HG03442 (cell line): Measurements from ENCODE around the gene LRSAM1.

ENCODE experiments used
- ATAC-seq: cut with Tn5 transposase; IDR thresholded peaks from one replicate; pipeline ENCODE4 v1.9.1; 2021; ENCODE audit warnings: mild to moderate bottlenecking, moderate library complexity; ENCODE audit not compliant: unreplicated experiment

LRSAM1 gene

DNA sequence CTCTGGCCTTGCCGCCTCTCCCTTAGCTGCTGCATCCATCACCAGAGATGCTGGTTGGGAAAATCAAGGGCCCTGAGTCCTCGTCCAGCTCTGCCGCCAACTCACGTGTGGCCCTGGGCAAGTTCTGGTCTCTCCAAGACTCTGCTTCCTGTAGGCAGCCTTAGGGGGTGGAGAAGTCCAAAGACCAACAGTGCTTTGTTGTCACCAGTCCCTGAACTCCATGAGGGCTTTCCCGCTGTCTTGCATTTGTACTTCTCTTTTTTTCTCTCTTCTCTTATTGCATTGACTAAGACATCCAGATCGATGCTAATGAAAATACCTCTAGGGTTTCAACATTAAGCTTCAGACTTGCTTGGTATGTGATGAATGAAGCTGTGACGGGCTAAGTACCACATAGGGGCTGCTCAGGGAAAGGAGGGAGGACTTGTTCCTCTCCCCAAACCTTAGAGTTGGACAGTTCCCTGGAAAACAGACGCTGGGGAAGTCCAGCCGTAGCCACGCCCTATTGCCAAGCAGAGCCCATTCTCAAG, 97.1 kb downstream of the LRSAM1 start:
- no peak for ATAC-seq

DNA sequence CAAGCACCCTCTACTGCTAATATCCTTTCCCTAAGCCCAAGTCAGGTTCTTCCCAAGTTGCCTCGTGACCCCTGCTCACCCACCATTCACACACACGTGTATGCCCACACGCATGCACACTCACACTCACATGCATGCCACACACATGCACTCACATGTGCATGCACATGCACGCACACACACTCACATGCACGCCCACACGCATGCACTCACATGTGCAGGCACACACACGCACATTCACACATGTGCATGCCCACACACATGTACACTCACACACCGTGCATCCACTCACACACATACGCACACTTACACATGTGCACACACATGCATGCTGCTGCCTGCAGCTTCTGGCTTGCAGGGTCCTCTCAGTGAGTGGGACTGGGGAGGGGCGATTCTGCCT, 97.9 kb downstream of the LRSAM1 start:
- ATAC-seq = no peak

DNA sequence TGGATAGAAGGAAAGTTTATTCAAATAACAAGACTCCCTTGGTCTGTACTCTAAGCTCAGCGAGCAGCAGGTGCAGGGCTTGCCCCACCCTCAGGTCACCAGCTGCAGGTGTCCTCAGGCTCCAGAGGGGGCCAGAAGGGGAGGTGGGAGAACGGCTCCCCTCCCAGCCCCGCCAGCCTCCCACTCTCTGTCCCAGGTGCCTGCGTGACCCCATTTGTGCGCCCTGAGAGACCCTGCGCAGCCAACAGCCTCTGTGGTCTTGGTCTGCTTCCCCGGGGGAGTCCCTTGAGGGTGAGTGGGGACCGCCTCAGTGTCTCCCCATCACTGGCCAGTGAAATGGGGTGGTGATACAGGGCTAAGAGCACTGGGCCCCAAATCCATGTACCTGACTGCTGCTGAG, 98.4 kb downstream of the LRSAM1 start:
- no peak for ATAC-seq

DNA sequence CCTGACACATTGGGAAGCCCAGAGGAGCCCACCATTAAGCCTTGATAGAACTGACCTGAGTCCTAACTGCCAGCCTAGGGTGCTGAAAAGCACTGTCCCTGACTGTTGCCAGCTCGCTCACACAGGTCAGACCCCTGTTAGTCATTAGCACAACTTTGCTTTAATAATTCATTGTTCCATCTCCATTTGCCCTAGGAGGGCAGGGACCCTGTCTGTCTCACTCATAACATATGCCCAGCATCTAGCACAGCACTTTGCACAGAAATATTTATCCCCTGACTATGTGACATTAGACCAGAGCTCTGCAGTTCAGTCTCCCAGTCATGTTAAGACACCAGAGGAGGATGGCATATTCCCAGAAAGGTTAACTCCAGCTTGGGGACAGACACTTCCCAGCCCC, 99.0 kb downstream of the LRSAM1 start:
- ATAC-seq = no peak

DNA sequence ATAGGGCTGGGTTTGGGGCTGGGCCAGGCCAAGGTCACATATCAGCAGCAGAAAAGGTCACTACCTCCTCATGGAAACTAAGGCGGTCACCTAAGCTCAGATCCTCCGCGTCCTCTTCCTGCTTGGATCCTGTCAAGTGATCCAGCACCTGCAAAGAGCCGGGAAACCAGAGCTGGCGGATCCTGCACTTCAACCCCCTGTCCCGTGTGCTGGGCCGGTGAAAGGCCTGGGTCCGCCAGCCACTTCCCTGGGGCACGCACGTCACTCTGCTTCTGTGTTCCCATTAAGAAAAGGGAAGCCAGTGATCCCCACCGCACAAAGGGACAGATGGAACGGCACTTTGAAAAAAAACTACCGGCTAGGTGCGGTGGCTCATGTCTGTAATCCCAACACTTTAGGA, 99.4 kb downstream of the LRSAM1 start:
- no peak for ATAC-seq
